ENCODE results near the gene CTSD. TPM values are rescaled to one million over a fixed set of nuclear protein-coding genes. Genes with fewer than 3 reads are reported as not detected.
"Not testable (repeated sequence)": the region's sequence is repeated elsewhere in the genome, so short reads cannot be mapped to it uniquely, and the experiment has no call there.

CTSD gene
- 35.9 TPM for total RNA-seq

GRCh38 chr11:1763796-1764661 lies at the start of gene CTSD:
TSS of gene CTSD (minus strand) at chr11:1763927. CDS start at chr11:1763859, 68 bp downstream.
- peak; percentile 86 for DNase-seq

GRCh38 chr11:1813356-1813755 lies 49.6 kb upstream of the CTSD start:
- DNase-seq: not testable (repeated sequence)

DNA sequence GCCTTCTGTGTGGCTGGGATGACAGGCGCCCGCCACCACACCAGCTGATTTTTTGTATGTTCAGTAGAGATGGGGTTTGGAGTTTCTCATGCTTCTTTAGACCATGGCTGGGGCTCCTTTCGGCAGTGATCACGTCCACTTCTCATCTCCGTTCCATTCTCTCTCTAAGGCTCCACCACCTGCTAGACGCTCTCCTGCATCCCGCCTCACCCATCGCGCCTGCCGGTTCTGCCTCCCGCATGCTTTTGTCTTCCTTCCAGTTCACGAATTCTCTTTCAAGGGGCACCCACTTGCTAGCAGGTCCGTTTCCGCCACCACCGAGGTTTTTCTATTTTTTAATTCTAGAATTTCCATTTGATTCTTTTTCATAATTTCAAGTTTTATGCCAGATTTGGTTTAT lies 49.1 kb upstream of the CTSD start:
- DNase-seq: no peak

DNA sequence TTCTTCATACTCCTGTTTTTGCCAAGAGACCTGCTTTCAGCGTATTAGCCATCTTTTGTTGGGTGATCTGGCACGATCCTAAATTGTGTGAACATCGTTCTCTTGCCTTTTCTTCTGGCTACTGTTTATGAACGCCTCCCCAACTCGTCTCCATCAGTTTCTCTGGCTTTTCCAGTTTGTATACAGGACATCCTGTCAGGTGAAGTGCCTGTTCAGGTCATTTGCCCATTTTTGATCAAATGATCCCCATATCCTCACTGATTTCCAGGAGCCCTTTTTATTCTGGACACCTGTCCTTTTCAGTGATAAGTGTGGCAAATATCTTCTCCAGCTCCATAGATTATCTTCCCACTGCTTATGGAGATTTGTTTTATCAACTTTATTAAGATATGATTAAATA lies 48.5 kb upstream of the CTSD start:
- no peak for DNase-seq

DNA sequence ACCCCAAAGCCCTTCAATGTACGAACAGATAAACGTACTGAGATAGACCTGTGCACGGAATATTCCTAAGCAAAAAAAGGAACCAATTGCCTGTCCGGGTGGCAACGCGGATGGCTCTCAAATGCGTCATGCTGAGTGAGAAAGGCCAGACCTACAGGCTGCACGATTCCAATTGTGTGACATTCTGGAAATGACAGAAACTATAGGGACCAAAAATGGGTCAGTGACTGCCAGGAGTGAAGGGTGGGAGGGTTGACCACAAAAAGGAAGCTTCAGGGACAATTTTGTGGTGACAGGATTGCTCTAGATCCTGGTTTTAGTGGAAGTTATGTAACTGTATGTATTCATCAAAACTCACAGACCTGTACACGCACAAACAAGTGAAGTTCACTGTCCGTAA lies 47.0 kb upstream of the CTSD start:
- DNase-seq: no peak

DNA sequence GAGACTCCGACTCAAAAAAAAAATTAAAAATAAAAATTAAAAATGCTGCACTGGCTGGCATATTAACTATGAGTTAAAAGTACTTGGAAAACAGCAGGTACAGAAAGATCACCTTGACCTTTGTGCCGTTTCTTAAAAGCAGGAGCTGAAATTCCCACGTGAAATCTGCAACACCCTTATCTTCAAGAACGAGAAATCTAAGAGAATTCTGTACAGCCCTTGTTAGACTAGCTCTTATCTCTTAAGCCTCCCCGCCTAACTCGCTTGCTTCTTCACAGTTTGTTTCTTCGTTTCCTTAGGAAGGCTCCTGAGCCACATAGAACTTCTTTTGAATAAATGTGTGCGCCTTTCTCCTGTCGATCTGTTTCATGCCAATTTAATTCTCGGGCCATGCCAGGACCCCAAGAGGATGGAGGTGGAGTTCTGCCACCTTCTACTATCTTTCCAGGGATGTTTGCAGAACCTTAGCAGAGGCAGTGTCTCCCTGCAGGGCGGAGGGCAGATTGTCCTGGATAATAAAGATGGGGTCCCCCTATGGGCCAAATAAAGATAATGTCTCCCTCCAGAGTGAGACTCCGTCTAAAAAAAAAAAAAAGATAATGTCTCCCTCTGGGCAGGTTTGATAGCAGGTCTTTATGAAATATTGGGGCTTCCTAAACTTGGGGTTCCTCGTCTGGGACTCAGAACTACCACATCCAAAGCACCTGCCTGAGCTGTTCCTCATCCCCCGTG lies 43.7 kb upstream of the CTSD start:
- no peak for DNase-seq

- DNase-seq: no peak
These were observed 41.8 kb upstream of the CTSD start for GRCh38 chr11:1805525-1805924.

GRCh38 chr11:1803835-1804519 lies 40.2 kb upstream of the CTSD start:
- DNase-seq: not testable (repeated sequence)

GRCh38 chr11:1803246-1803645 lies 39.5 kb upstream of the CTSD start:
- no peak for DNase-seq

- DNase-seq: no peak
These were observed 33.8 kb upstream of the CTSD start for GRCh38 chr11:1797391-1798125.

- no peak for DNase-seq
These were observed 32.8 kb upstream of the CTSD start for GRCh38 chr11:1796413-1797011.

DNA sequence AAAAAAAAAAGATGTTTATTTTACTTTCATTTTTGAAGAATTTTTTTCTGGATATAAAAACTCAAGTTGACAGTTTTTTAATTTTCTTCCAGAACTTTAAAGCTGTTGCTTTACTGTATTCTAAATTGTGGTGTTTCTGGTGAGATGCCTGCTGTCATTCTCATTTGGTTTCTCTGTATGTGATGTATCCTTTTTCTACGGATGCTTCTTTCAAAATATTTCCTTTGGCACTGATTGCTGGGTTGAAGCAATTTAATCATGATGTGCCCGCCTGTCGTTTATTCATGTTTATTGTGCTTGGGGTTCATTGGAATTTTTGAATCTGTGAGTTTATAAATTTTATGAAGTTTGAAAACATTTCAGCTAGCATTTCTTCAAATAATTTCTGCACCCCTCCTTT lies 29.4 kb upstream of the CTSD start:
- DNase-seq: no peak

- DNase-seq: no peak
These were observed 28.7 kb upstream of the CTSD start for GRCh38 chr11:1792461-1792860.

DNA sequence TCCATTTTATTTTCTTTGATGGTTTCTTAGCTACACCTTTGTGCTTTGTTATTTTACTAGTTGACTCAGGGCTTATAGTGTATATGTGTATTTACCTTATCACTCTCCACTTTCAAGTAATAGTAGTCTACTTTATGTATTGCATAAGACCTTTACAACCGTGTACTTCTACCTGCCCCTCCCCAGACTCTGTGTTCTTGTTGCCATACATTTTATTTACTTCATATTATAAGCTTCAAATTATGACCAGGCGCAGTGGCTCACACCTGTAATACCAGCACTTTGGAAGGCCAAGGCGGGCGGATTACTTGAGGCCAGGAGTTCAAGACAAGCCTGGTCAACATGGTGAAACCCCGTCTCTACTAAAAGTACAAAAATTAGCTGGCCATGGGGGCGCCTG lies 28.2 kb upstream of the CTSD start:
- DNase-seq: no peak

DNA sequence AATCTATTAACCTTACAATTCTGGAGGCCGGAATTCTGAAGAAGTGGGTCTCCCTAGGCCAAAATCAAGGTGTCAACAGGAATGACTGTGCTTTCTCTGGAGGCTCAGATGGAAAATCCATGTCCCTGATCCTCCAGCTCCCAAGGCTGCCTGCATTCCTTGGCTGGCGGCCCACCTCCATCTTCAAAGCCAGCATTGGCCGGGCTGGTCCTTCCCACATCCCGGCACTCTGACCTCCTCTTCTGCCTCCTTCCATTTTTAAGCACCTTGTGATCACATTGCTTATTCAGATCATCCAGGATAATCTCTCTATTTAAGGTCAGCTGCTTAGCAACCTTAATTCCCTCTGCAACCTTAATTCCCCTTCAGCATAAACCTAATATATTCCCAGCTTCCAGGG lies 22.7 kb upstream of the CTSD start:
- DNase-seq: no peak

- DNase-seq: no peak
These were observed 22.2 kb upstream of the CTSD start for GRCh38 chr11:1785749-1786413.

DNA sequence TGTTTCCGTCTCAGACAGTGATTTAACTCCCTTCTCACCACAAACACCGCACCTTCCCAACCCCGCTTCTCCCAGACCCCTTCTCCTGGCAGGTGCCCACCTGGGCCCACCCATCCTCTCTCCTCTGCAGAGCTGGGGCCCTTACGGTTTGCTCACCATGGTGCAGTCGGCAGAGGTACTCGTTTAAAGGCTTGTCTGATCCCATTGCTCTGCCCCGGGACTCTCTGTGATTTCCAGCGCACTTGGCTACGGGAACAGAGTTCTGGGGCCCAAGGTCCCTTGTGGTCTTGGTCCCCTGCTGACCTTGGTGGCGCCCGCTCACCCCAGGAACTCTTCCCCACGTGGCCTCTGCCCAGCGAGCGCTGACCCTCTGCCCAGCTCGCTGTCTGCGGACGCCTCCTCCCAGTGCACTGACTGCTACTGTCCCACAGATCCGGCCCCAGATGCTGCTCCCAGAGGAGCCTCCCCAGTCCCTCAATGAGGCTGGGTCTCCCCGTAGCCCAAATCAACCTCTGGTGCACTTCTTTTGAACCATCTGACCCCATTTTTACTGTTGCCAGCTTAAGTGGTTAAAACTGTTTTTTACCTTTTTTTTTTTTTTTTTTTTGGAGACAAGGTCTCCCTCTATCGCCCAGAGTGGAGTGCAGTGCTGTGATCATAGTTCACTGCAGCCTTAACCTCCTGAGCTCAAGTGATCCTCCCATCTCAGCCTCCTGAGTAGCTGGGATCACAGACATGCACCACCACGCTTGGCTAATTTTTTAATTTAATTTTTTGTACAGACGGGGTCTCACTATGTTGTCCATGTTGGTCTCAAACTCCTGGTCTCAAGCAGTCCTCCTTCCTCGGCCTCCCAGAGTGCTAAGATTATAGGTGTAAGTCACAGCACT lies 21.3 kb upstream of the CTSD start:
- no peak for DNase-seq

- no peak for DNase-seq
These were observed 20.2 kb upstream of the CTSD start for GRCh38 chr11:1783725-1784529.

Data from occipital lobe (tissue), 2 donors.